Activated T-helper 1 cell treated with anti-CD3 and anti-CD28 coated beads, Interleukin-2, amount 50 U/mL, for 16 hours (primary cell): ENCODE measurements around the gene AP1AR.
"Not testable (repeated sequence)": the region's sequence is repeated elsewhere in the genome, so short reads cannot be mapped to it uniquely, and the experiment has no call there.

Source experiments
- DNase-seq, 2 donors: peaks; one replicate each; pipeline ENCODE4 v3.0.0-alpha.2; 2020; ENCODE audit warnings: low read depth in 1 of 2, low spot score in 1 of 2

AP1AR gene

GRCh38 chr4:112231779-112232713 lies at the start of gene AP1AR:
TSS of gene AP1AR (plus strand) at chr4:112231787. CDS start at chr4:112232092, 305 bp downstream.
- peak; percentile 50 to 69 for DNase-seq

GRCh38 chr4:112182604-112183003 lies 49.0 kb upstream of the AP1AR start:
- DNase-seq: no peak

- no peak for DNase-seq
These were observed 48.3 kb upstream of the AP1AR start for GRCh38 chr4:112183252-112183651.

GRCh38 chr4:112184438-112184837 lies 47.1 kb upstream of the AP1AR start:
- no peak for DNase-seq

- DNase-seq: no peak
These were observed 46.3 kb upstream of the AP1AR start for GRCh38 chr4:112185334-112185733.

- DNase-seq: no peak
These were observed 45.6 kb upstream of the AP1AR start for GRCh38 chr4:112185740-112186670.

- no peak for DNase-seq
These were observed 41.8 kb upstream of the AP1AR start for GRCh38 chr4:112189754-112190153.

GRCh38 chr4:112190684-112191083 lies 40.9 kb upstream of the AP1AR start:
- DNase-seq: no peak

- no peak for DNase-seq
These were observed 35.1 kb upstream of the AP1AR start for GRCh38 chr4:112196461-112196860.

- DNase-seq: no peak
These were observed 32.5 kb upstream of the AP1AR start for GRCh38 chr4:112199041-112199440.

- no peak for DNase-seq
These were observed 29.6 kb upstream of the AP1AR start for GRCh38 chr4:112201915-112202505.

GRCh38 chr4:112203593-112203992 lies 28.0 kb upstream of the AP1AR start:
- DNase-seq: no peak

GRCh38 chr4:112206431-112206830 lies 25.2 kb upstream of the AP1AR start:
- no peak for DNase-seq

- not testable (repeated sequence) for DNase-seq
These were observed 23.2 kb upstream of the AP1AR start for GRCh38 chr4:112208137-112209095.

- no peak for DNase-seq
These were observed 20.8 kb upstream of the AP1AR start for GRCh38 chr4:112210777-112211176.

GRCh38 chr4:112213091-112213490 lies 18.5 kb upstream of the AP1AR start:
- DNase-seq: no peak

- DNase-seq: no peak
These were observed 17.7 kb upstream of the AP1AR start for GRCh38 chr4:112213856-112214255.

GRCh38 chr4:112214390-112215264 lies 17.0 kb upstream of the AP1AR start:
- DNase-seq: no peak

- no peak for DNase-seq
These were observed 11.7 kb upstream of the AP1AR start for GRCh38 chr4:112219826-112220366.
